Neuronal stem cell (in vitro differentiated cells): ENCODE measurements around the gene USHBP1.

Source experiments
- DNase-seq: peaks from one replicate; pipeline ENCODE4 v3.0.0-alpha.2; 2013; ENCODE audit warnings: low spot score
- H2AFZ ChIP-seq: one replicate; pipeline ENCODE4 v1.6.1; 2013; ENCODE audit warnings: mild to moderate bottlenecking, low read length, inconsistent platforms
- H2AK5ac ChIP-seq: 2 replicates; pipeline ENCODE4 v1.6.1; 2013; ENCODE audit warnings: low read depth, mild to moderate bottlenecking, inconsistent platforms, low read length, moderate library complexity, mixed read lengths
- H2BK120ac ChIP-seq: 2 replicates; pipeline ENCODE4 v1.6.1; 2013; ENCODE audit warnings: low read depth, mild to moderate bottlenecking, inconsistent platforms, low read length, moderate library complexity, mixed read lengths
- H2BK12ac ChIP-seq: one replicate; pipeline ENCODE4 v1.6.1; 2013; ENCODE audit warnings: low read length, inconsistent platforms
- H2BK15ac ChIP-seq: 2 replicates; pipeline ENCODE4 v1.6.1; 2013; ENCODE audit warnings: mild to moderate bottlenecking, low read length, inconsistent platforms, mixed read lengths
- H2BK5ac ChIP-seq: one replicate; pipeline ENCODE4 v1.6.1; 2013; ENCODE audit warnings: inconsistent platforms, mild to moderate bottlenecking, low read length, moderate library complexity
- H3K14ac ChIP-seq: one replicate; pipeline ENCODE4 v1.6.1; 2013; ENCODE audit warnings: low read length, inconsistent platforms
- H3K18ac ChIP-seq: 2 replicates; pipeline ENCODE4 v1.6.1; 2013; ENCODE audit warnings: low read length, inconsistent platforms
- H3K23ac ChIP-seq: 2 replicates; pipeline ENCODE4 v1.6.1; 2013; ENCODE audit warnings: low read depth, mild to moderate bottlenecking, mixed read lengths, low read length, inconsistent platforms; ENCODE audit not compliant: poor library complexity
- H3K27ac ChIP-seq: replicated peaks from 3 replicates; pipeline ENCODE4 v1.5.1; 2013; ENCODE audit warnings: low read length, inconsistent platforms
- H3K27me3 ChIP-seq, 3 experiments: 2 replicates each; pipeline ENCODE4 v1.6.1; 2013; ENCODE audit warnings: low read length in 3 of 3, mild to moderate bottlenecking in 2 of 3, inconsistent platforms in 1 of 3, low read depth in 1 of 3, mixed read lengths in 1 of 3, moderate library complexity in 1 of 3; ENCODE audit not compliant: control insufficient read depth in 3 of 3, insufficient read depth in 3 of 3
- H3K36me3 ChIP-seq, 2 donors: replicated peaks in 1 of 2; 2 replicates each; pipeline ENCODE4 v1.6.1; 2013; ENCODE audit warnings: low read length in 2 of 2; ENCODE audit not compliant: control insufficient read depth in 2 of 2, insufficient read depth in 2 of 2
- H3K4ac ChIP-seq: 2 replicates; pipeline ENCODE4 v1.6.1; 2013; ENCODE audit warnings: inconsistent platforms, mild to moderate bottlenecking, low read length, moderate library complexity
- H3K4me1 ChIP-seq, 2 donors: 1 replicate in 1 of 2; 2 replicates in 1 of 2; pipeline ENCODE4 v1.6.1; 2013; ENCODE audit warnings: low read length in 2 of 2, low read depth in 1 of 2; ENCODE audit not compliant: control insufficient read depth in 2 of 2, insufficient read depth in 1 of 2
- H3K4me2 ChIP-seq: one replicate; pipeline ENCODE4 v1.6.1; 2013; ENCODE audit warnings: mild to moderate bottlenecking, low read length, inconsistent platforms; ENCODE audit not compliant: insufficient read depth, poor library complexity, severe bottlenecking
- H3K4me3 ChIP-seq, 2 donors: 2 replicates each; pipeline ENCODE4 v1.5.1; 2013; ENCODE audit warnings: low read length in 2 of 2, mild to moderate bottlenecking in 2 of 2, inconsistent platforms in 1 of 2, moderate library complexity in 1 of 2
- H3K79me1 ChIP-seq: one replicate; pipeline ENCODE4 v1.6.1; 2013; ENCODE audit warnings: low read depth, mild to moderate bottlenecking, inconsistent platforms, low read length, moderate library complexity
- H3K9ac ChIP-seq: one replicate; pipeline ENCODE4 v1.6.1; 2013; ENCODE audit warnings: mild to moderate bottlenecking, low read depth, low read length, inconsistent platforms; ENCODE audit not compliant: poor library complexity
- H3K9me3 ChIP-seq, 2 donors: replicated peaks in 1 of 2; 2 replicates each; pipeline versions ENCODE3 to v1.6.1; 2013; ENCODE audit warnings: low read length in 2 of 2, mild to moderate bottlenecking in 2 of 2, inconsistent platforms in 1 of 2, low read depth in 1 of 2, mixed read lengths in 1 of 2, moderate library complexity in 1 of 2; ENCODE audit not compliant: control insufficient read depth in 2 of 2, insufficient read depth in 1 of 2
- H4K8ac ChIP-seq: one replicate; pipeline ENCODE4 v1.6.1; 2013; ENCODE audit warnings: low read depth, mild to moderate bottlenecking, inconsistent platforms, low read length, moderate library complexity
- H4K91ac ChIP-seq: one replicate; pipeline ENCODE4 v1.6.1; 2013; ENCODE audit warnings: low read length, low read depth, mild to moderate bottlenecking, inconsistent platforms; ENCODE audit not compliant: poor library complexity
- WGBS, 2 donors: extraction: QIAGEN DNeasy Blood & Tissue Kit; methylation state at CpG; one replicate each; pipeline ENCODE4 v1.1.7; 2013; ENCODE audit warnings: missing lambda C conversion rate in 2 of 2, mixed read lengths in 1 of 2; ENCODE audit not compliant: insufficient read length in 2 of 2, insufficient replicate concordance in 1 of 2; ENCODE audit errors: extremely low coverage in 2 of 2; 5-methylcytosine and 5-hydroxymethylcytosine counted together

Gene USHBP1

DNA sequence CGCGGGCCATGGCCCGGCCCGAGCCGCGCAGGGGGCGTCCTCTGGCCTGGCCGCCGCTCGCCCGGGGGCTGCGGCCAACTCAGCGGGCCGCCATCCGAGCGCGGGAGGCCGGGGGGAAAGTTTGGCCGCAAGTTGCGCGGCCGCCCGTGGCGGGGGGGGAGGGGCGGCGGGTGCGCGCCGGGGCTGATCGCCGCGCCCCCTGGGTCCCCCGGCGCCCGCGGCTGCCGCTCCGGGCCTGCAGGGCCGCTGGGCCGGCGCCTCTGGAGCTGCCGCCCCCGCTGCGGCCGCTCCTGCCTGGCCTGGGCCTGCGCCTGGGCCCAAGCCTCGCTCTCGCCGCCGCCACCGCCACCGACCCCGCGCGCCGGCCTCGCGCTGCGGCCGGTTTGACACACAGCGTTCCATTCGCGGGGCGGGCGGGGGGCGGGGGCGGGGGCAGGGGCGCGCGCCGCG lies 19.0 kb downstream of the USHBP1 start, which contains the start of gene NR2F6:
TSS of gene NR2F6 (minus strand) at position 385 of the 450 bp plus-strand sequence. CDS start 699 bp downstream, outside the sequence.
- peak within 1 kb of the TSS; percentile 99 for H2AK5ac ChIP-seq
- no CpG with 5 or more reads among the region's 72 CpGs for WGBS, 2 donors
- DNase-seq = no peak

DNA sequence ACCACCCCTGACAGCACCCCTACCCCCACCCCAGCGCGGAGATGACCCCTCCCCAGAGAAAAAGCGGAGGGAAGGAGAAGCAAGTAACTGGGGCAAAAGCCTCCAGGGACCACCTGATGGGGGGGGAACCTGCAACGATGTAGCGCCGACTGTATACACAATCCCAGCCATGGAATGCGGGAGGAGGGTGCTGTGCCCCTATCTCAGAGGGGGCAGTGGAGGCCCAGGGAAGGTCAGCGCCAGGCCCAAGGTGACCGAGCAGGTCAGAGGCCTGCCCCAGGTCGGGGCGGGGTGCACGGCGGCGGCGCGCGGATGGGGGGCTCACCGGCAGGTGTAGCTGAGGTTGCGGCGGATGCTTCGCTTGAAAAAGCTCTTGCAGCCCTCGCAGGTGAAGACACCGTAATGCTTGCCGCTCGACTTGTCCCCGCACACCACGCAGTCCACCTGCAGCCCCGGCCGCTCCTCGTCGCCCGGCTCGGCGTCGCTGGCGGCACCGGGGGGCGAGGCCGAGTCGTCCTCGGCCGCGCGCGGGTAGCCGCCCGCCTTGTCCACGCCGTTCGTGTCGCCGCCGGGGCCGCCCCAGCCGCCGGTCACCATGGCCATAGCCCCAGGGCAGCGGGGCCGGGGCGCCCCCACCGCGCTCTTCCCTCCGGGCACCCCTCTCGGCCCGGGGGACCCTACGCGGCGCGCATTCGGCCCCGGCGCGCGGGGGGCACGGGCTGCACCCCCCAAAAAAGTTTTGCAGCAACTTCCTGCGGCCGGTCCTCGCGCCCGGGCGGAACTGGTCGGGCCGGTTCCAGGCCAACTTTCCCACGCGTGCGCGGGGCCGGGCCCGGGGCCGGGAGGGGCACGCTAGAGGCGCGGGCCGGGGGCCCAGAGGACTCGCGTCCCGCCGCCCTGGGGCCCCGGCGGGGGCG lies 19.7 kb downstream of the USHBP1 start:
- no peak for DNase-seq
- Histone ChIP-seq H2BK12ac (no peak overlapping the region), H3K4me1 (peaks cover 28 to 45% of the 10 kb centered on the region in 2 donors), H3K9ac (peak overlapping the region; percentile 95), H4K8ac (no peak overlapping the region), H3K14ac (no peak overlapping the region), H3K27ac (no peak overlapping the region), H3K23ac (peak overlapping the region; percentile 98), H2BK5ac (peak overlapping the region; percentile 75), H3K18ac (peak overlapping the region; percentile 95), H3K27me3 (no peaks in the 10 kb centered on the region), H2BK120ac (no peak overlapping the region), H3K9me3 (no peaks in the 10 kb centered on the region), H2AK5ac (peak overlapping the region; percentile 99), H3K36me3 (peaks cover 3 to 18% of the 10 kb centered on the region in 2 donors), H4K91ac (no peak overlapping the region), H3K4ac (no peak overlapping the region), H2AFZ (peak overlapping the region; percentile 43), H3K79me1 (peaks cover 18% of the 10 kb centered on the region), H3K4me3 (peak overlapping the region; percentile 91 to 92), H2BK15ac (peak overlapping the region; percentile 31), H3K4me2 (peak overlapping the region; percentile 97)
- WGBS, 2 donors = no CpG with 5 or more reads among the region's 100 CpGs

More for the DNA sequence above, 19.0 kb downstream of the USHBP1 start, which contains the start of gene NR2F6:
- Histone ChIP-seq H3K36me3 (peaks cover under 1 to 11% of the 10 kb centered on the region in 2 donors), H2BK120ac (no peak within 1 kb of the TSS), H4K8ac (no peak within 1 kb of the TSS), H3K4me1 (peaks cover 28 to 42% of the 10 kb centered on the region in 2 donors), H2AFZ (peak within 1 kb of the TSS; percentile 90), H2BK5ac (peak within 1 kb of the TSS; percentile 75), H3K4ac (peak within 1 kb of the TSS; percentile 48), H3K4me2 (peak within 1 kb of the TSS; percentile 97), H3K23ac (peak within 1 kb of the TSS; percentile 98), H3K9me3 (no peaks in the 10 kb centered on the region), H3K14ac (no peak within 1 kb of the TSS), H4K91ac (no peak within 1 kb of the TSS), H3K27me3 (peaks cover 0 to 2% (median 0%) of the 10 kb centered on the region in 3 experiments), H3K27ac (peak within 1 kb of the TSS; percentile 88), H3K18ac (peak within 1 kb of the TSS; percentile 95), H3K79me1 (peaks cover 17% of the 10 kb centered on the region), H3K9ac (peak within 1 kb of the TSS; percentile 95), H3K4me3 (peak within 1 kb of the TSS; percentile 91 to 92), H2BK15ac (peak within 1 kb of the TSS; percentile 80), H2BK12ac (peak within 1 kb of the TSS; percentile 90)

GRCh38 chr19:17243830-17244617 lies 20.5 kb downstream of the USHBP1 start:
- Histone ChIP-seq H2BK15ac (no peak overlapping the region), H3K14ac (peak overlapping the region; percentile 84), H3K9ac (peak overlapping the region; percentile 95), H2BK120ac (no peak overlapping the region), H3K4me3 (peak overlapping the region; percentile 91 to 92), H2AFZ (peak overlapping the region; percentile 43), H3K27me3 (no peaks in the 10 kb centered on the region), H2BK12ac (no peak overlapping the region), H3K79me1 (peaks cover 18% of the 10 kb centered on the region), H3K4ac (no peak overlapping the region), H2BK5ac (no peak overlapping the region), H3K4me1 (peaks cover 28 to 44% of the 10 kb centered on the region in 2 donors), H3K18ac (peak overlapping the region; percentile 95), H3K23ac (peak overlapping the region; percentile 98), H4K91ac (no peak overlapping the region), H3K27ac (no peak overlapping the region), H3K4me2 (peak overlapping the region; percentile 97), H3K36me3 (peaks cover 3 to 20% of the 10 kb centered on the region in 2 donors), H4K8ac (no peak overlapping the region), H3K9me3 (no peaks in the 10 kb centered on the region), H2AK5ac (peak overlapping the region; percentile 99)
- no CpG with 5 or more reads among the region's 52 CpGs for WGBS, 2 donors
- no peak for DNase-seq
